Measurements from ENCODE around the gene SEPTIN3. TPM values are rescaled to one million over a fixed set of nuclear protein-coding genes. Genes with fewer than 3 reads are reported as not detected.
A peak's percentile ranks its signal among the peaks of the same experiment; 100 is the strongest.

Gene SEPTIN3
- polyA plus RNA-seq, 1 donor from 2014 or later, result 167 TPM

DNA sequence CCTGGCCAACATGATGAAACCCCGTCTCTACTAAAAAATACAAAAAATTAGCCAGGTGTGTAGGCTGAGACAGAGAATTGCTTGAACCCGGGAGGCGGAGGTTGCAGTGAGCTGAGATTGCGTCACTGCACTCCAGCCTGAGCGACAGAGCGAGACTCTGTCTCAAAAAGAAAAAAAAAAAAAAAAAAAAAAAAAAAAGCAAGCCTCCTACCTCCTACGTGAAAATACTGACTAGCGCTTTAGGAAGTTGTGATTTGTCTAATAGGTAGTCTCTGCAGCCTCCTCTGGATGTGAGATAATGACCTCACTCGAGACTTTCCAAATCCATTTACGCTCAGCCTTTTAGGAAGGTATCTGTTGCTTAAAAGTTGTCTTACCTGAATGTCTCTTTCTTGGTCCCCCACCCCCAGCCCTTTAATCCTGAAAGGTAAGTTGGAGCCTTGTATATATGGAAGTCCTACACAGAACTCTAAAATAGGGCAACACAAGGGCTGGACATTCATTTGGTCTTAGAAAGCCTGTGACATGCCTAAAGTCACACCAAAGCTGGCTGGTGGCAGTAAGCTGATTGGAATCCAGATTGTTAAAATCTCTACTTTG, 5.5 kb downstream of the SEPTIN3 start:
- Histone ChIP-seq H3K4me2 (ENCODE audit: low read length) (no peak overlapping the region), H3K36me3 (ENCODE audit: insufficient read depth, low read length) (no peaks in the 10 kb centered on the region), H3K9me2 (ENCODE audit: insufficient read depth, low read length) (no peaks in the 10 kb centered on the region), H2AFZ (ENCODE audit: low read depth, low read length) (no peak overlapping the region), H3F3A (ENCODE audit: insufficient read depth, low read length, poor library complexity, severe bottlenecking) (no peaks in the 10 kb centered on the region), H3K79me2 (replicated peaks; ENCODE audit: insufficient read depth, low read length) (peaks cover 29% of the 10 kb centered on the region), H3K9ac (ENCODE audit: low read length) (no peak overlapping the region), H3K27me3 (ENCODE audit: insufficient read depth, low read depth, low read length) (no peaks in the 10 kb centered on the region), H3K27ac (ENCODE audit: low read length) (no peak overlapping the region), H4K20me1 (ENCODE audit: insufficient read depth) (peaks cover 3% of the 10 kb centered on the region), H3K4me3 (ENCODE audit: low read length) (no peak overlapping the region), H3K9me3 (ENCODE audit: low read length) (no peaks in the 10 kb centered on the region)
- TF ChIP-seq, protein P1, sequence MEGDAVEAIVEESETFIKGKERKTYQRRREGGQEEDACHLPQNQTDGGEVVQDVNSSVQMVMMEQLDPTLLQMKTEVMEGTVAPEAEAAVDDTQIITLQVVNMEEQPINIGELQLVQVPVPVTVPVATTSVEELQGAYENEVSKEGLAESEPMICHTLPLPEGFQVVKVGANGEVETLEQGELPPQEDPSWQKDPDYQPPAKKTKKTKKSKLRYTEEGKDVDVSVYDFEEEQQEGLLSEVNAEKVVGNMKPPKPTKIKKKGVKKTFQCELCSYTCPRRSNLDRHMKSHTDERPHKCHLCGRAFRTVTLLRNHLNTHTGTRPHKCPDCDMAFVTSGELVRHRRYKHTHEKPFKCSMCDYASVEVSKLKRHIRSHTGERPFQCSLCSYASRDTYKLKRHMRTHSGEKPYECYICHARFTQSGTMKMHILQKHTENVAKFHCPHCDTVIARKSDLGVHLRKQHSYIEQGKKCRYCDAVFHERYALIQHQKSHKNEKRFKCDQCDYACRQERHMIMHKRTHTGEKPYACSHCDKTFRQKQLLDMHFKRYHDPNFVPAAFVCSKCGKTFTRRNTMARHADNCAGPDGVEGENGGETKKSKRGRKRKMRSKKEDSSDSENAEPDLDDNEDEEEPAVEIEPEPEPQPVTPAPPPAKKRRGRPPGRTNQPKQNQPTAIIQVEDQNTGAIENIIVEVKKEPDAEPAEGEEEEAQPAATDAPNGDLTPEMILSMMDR (IDR thresholded peaks at IDR 0.05; ENCODE audit: poor library complexity, severe bottlenecking), result no peak
- TF ChIP-seq, protein P2, sequence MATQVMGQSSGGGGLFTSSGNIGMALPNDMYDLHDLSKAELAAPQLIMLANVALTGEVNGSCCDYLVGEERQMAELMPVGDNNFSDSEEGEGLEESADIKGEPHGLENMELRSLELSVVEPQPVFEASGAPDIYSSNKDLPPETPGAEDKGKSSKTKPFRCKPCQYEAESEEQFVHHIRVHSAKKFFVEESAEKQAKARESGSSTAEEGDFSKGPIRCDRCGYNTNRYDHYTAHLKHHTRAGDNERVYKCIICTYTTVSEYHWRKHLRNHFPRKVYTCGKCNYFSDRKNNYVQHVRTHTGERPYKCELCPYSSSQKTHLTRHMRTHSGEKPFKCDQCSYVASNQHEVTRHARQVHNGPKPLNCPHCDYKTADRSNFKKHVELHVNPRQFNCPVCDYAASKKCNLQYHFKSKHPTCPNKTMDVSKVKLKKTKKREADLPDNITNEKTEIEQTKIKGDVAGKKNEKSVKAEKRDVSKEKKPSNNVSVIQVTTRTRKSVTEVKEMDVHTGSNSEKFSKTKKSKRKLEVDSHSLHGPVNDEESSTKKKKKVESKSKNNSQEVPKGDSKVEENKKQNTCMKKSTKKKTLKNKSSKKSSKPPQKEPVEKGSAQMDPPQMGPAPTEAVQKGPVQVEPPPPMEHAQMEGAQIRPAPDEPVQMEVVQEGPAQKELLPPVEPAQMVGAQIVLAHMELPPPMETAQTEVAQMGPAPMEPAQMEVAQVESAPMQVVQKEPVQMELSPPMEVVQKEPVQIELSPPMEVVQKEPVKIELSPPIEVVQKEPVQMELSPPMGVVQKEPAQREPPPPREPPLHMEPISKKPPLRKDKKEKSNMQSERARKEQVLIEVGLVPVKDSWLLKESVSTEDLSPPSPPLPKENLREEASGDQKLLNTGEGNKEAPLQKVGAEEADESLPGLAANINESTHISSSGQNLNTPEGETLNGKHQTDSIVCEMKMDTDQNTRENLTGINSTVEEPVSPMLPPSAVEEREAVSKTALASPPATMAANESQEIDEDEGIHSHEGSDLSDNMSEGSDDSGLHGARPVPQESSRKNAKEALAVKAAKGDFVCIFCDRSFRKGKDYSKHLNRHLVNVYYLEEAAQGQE (IDR thresholded peaks at IDR 0.05; ENCODE audit: borderline replicate concordance), result no peak
- TF ChIP-seq EP300 (conservative IDR thresholded peaks at IDR 0.05; ENCODE audit: poor library complexity, severe bottlenecking) (no peak), POLR2AphosphoS5 (IDR thresholded peaks at IDR 0.05) (no peak), TAF1 (IDR thresholded peaks at IDR 0.05; ENCODE audit: low read depth) (no peak), SMC3 (conservative IDR thresholded peaks at IDR 0.05; ENCODE audit: poor library complexity) (no peak), MXI1 (conservative IDR thresholded peaks at IDR 0.05; ENCODE audit: poor library complexity, severe bottlenecking) (no peak), EZH2 (IDR thresholded peaks at IDR 0.05; ENCODE audit: borderline replicate concordance, insufficient read depth, low read length, poor library complexity, severe bottlenecking) (no peak), RAD21 (conservative IDR thresholded peaks at IDR 0.05) (no peak)

DNA sequence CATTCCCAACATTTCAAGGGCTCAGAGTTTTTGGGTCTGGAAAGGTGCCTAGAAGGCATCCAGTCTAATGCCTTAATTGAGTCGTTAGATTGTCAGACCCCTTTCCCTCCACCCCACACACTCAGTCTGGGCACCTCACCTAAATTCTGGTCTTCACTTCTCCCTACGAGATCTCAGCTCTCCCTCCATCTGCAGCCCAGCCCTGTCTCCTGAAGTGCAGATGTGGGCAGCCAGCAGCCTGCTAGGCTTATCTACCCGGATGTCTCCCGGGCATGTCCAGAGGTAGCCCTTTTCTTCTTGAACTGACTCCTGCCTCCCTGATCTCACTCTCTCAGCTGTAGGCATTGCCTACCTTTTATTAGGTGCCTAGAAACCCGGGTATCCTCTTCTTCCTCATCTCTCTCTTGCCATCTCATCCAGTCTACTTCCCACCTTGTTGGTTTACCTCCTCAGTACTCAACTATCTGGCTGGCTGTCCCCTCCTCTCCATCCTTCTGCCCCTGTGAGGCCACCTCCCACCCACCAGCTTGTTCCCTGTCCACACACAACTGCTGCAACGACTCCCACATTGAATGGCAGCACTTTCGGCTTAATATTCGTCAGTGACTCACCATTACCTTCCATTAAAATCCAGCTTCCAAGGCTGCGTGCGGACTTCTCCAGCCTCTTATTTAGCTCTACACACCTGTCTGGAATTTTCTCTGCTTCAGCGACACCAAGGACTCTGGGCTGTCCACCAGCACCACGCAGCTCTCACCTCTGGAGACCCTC, 6.2 kb downstream of the SEPTIN3 start:
- no peak overlapping the region for H2AFZ ChIP-seq (ENCODE audit: low read depth, low read length)
- no peak for TF ChIP-seq MXI1 (conservative IDR thresholded peaks at IDR 0.05; ENCODE audit: poor library complexity, severe bottlenecking)
- H3K4me3 ChIP-seq (ENCODE audit: low read length), result peak overlapping the region; percentile 75
- peak overlapping the region; percentile 82 for H3K9ac ChIP-seq (ENCODE audit: low read length)
- no peaks in the 10 kb centered on the region for H3K36me3 ChIP-seq (ENCODE audit: insufficient read depth, low read length)
- H4K20me1 ChIP-seq (ENCODE audit: insufficient read depth), result peaks cover 3% of the 10 kb centered on the region
- peaks cover 35% of the 10 kb centered on the region for H3K79me2 ChIP-seq (replicated peaks; ENCODE audit: insufficient read depth, low read length)
- H3F3A ChIP-seq (ENCODE audit: insufficient read depth, low read length, poor library complexity, severe bottlenecking), result no peaks in the 10 kb centered on the region
- H3K27ac ChIP-seq (ENCODE audit: low read length), result peak overlapping the region; percentile 67
- H3K4me2 ChIP-seq (ENCODE audit: low read length), result peak overlapping the region; percentile 62
- no peaks in the 10 kb centered on the region for H3K9me2 ChIP-seq (ENCODE audit: insufficient read depth, low read length)
- H3K27me3 ChIP-seq (ENCODE audit: insufficient read depth, low read depth, low read length), result no peaks in the 10 kb centered on the region
- no peaks in the 10 kb centered on the region for H3K9me3 ChIP-seq (ENCODE audit: low read length)
